ENCODE measurements around the gene TEKT1.
"Not testable (repeated sequence)": the region's sequence is repeated elsewhere in the genome, so short reads cannot be mapped to it uniquely, and the experiment has no call there.

TEKT1 gene

DNA sequence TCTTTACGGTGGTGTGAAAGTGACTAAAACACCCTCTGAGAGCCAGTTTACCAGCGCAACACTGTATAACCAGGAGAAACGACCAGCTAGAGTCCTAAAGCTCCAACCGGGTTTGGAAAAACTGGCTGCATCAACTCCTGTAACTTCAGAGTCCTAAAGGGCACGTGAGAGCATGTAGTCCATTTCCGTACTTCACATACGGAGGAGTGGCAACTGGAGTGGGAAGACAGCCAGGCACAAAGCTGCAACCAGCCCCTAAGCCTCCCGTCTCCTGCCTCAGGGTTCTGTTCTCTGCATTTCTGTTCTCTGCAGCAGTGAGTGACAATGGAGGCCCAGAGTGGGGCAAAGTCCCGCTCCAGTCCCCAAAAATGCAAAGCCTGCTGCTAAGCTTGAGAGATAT lies 19.2 kb downstream of the TEKT1 start:
- no peak for DNase-seq

DNA sequence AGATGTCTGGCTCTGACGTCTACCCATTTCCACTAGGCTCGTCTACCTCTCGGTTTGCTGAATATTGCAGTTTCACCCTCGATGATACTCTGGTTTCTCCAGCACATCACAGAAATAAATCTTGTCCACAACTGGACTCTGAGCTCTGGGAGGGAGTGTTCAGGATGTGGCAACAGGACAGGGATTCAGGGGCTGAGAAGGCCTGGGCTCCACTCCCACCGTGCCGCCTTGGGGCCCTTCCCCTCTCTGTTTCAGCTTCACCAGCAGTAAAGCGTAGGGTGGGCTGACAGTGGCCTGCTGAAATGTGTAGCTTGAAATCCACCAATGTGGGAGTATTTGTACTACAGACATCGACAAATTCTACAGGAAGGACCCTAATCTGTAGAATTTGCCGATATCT lies 20.0 kb downstream of the TEKT1 start:
- DNase-seq, result no peak

DNA sequence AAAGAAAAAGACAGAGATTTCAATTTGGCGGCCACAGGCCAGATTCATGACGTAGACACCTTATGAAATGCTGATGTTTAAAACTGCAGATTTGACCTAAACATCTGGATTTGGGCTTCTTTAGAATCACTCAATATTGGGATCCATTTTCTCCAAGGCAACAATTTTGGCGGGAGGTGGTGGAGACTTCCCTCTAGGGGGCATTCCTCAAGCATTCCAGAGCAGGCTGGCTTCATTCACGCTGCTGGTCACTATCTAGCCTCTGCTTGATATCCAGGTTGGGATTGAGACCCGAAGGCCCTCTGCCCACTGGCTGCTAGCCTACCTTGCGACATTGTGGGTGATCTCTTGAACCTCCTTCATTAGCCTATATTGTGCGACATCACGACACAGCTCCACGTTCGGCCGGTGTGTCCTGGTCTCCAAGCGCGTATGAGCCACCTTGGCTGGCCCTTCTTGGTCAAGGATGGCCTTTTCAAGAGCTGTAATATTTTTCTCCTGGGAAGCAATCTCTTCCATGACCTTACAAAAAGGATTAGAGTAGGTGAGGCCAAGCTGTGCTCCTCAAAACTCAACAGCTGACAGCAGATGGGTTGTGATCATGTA lies 31.0 kb downstream of the TEKT1 start:
- DNase-seq, result peak in 1 of 2 donors; percentile 40

DNA sequence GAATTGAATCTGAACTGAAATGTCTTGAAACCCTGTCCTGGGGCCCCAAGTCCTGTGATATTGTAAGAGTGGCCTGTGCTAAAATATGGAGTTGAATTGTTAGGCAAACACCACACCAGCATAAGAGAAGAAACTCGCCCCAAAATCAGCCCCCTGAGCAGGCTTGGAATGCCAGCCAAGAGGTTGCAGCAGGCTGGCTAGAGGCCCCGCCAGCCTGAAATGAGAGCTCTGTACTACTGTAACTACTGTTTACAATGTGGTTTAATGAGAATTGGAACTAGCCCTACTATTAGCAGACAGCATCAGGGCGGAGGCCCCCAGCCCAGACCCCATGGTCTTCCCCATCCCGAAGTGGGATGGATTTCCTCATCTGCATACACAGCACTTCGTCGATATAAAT lies 31.8 kb downstream of the TEKT1 start:
- no peak for DNase-seq

DNA sequence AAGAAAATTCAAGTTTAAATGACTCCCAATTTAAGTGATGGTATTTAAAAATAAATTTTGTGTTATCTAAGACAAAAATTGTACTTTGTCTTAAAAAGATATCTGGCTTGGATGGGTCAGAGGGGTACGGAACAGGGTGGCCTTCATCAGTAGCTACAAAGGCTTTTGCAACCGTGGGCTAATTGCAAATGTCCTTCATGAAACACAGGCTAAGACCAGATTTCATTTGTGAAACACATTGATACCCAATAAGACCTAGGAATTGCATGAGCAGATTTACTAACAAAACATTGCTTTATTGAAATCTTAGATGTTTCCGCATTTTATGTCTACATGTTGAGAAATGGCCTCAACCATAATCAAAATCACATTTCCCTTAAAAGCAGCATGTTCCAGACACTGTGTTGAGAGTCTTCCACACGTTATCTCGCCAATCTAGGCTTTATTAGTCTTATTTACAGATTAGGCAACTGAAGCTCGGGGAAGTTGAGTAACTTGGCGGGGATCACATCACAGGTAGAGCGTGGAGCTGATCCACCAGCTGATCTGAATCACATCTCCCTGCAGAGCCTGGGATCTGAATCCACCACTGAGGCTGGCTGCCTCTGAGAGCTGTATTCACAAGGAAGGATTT lies 33.7 kb downstream of the TEKT1 start:
- no peak for DNase-seq

DNA sequence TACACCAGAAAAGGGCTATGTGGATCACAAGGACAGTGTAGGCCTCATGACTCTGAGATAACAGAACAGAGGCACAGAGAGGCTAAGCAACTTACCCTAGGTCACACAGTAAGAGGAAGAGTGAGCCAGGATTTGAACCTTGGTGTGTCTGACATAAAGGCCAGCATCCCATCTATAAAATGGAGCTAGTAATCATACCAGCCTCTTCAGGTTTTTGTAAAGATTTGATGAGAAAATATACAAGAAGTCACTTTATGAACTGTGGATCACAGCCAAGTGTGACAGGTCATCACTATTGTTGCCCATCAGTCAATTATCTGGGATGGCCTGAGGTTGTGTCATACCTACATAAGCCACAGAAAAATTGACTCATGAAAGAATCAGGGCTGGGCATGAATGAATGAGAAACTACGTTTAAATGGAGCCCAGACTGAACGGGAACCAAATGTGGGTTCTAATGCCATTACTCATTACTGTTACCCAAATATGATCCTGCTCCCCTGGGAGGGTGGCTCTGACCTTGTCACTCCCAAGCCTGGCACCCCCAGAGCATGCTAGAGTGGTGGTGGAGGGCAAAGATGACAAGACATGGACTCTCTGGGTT lies 34.5 kb downstream of the TEKT1 start:
- DNase-seq, result no peak

DNA sequence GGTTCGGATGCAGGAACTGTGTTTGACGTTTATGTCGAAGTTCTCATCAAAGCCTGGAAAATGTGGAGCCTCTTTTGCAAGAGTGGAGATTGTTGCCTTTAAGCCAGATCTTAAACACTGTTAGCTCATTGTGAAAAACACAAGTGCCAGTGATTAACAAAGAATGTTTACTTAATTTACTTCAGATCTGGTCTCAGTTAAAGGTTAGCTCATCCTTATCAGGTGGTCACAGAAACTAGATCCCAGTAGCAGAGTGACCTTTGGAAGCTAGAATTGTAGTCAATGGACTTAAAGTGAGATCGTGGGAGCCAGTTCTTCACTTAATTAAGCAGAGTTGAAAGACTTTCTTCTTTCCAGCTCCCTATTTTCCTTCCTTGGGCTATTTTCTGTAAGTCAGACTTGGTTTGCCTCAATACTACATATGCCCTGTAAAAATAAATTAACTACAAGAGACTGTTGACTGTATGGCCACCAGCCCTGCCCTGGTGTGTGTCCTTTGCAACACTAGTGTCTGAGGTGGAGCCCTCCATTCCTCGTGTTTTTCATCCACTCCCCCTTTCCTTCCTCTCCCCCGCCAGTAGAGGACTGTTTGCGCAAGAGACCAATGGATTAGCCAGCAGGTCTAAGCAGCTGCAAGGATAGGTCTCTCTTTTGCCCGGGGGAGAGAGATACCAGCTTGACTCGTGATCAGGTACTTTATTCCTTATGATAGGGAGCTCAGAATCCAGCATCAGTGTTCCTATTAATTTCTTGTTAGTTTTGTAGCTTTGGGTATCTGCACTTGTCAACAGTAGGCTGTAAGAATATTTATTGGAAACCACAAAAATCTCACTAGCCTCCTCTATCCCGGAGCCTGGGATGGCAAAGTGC lies 35.3 kb downstream of the TEKT1 start:
- DNase-seq, result no peak

DNA sequence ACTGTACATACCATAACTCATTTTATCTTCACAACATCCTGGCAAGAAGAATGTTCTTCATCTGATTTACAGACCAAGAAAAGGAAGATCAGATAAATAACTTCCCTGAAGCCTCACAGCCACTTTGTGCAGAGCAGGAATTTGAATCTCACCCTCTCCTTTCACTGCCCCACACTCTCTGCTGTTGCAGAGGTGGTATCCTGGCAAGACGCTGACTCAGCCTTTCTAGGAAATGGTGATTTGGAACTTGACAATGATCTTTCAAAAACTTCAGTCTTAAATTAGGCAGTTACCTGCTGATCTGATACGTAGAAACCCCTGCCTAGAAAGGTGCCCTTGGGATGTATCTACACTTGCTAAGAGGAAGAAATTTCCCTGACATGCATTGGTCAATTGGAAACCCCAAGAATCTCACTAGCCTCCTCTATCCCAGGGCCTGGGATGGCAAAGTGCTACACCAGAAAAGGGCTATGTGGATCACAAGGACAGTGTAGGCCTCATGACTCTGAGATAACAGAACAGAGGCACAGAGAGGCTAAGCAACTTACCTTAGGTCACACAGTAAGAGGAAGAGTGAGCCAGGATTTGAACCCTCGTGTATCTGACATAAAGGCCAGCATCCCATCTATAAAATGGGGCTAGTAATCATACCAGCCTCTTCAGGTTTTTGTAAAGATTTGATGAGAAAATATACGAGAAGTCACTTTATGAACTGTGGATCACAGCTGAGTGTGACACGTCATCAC lies 37.6 kb downstream of the TEKT1 start:
- no peak for DNase-seq

DNA sequence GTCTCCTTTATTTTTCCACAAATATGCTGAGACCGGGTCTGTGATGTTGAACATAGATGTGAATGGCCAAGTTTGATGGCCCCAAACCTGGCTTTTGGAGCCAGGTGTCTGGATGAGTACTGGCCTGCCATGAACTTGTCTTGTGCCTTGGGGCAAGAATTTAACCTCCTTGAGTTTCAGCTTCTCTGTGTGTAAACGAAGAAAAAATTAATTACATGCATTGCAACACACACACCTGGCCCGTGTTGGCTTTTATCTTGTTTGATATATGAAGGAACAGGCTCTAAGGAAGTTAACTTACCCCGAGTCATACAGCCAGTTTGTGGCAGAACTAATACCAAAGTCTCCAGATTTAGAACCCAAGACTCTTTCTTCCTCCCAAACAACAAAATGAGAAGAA lies 42.4 kb downstream of the TEKT1 start:
- DNase-seq, result no peak

DNA sequence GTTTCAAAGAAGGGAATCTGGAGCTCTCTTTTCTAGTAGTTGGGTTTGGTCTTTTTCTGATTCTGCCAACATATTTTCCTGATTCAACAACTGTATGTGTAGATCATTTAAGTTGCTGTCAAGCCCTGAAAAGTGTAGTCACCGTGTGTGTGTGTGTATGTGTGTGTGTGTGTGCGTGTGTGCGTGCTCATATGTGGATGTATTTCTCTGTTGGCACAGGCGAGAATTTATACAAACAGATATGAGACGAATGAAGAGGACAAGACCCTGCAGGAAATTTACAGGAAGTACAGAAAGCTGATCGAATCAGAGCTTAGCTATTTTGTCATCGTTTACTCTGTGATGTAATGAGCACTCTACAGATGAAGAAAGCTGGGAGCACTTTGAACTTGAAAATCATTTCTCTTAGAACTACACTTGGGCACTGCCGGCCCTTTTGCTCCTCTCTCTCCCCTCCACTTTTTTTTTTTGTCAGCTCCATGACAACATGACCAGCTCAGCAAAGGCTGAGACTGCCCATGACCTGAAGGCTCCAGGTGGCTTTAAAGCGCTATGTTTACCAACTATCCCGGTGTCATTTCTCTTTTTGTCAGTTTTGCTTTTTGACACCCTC lies 44.3 kb downstream of the TEKT1 start:
- no peak for DNase-seq

DNA sequence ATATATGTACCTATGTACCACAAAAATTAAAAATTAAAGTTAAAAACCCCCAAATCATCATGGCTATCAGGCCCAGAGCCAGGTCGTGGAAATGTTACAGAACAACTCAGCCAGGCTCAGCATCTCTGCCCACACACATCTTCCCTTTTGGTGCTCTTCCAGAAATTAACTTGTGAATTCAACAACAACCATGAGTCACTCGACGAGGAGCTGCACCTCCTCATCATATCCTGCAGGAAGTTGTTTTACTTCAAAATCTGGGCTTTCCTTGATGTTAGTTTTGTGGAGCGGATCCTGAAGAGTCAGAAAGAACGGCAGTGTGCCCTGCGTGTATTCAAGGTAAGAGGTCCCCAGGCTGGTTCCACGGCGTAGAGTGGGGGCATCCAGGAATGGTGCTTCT lies 44.9 kb downstream of the TEKT1 start:
- no peak for DNase-seq

DNA sequence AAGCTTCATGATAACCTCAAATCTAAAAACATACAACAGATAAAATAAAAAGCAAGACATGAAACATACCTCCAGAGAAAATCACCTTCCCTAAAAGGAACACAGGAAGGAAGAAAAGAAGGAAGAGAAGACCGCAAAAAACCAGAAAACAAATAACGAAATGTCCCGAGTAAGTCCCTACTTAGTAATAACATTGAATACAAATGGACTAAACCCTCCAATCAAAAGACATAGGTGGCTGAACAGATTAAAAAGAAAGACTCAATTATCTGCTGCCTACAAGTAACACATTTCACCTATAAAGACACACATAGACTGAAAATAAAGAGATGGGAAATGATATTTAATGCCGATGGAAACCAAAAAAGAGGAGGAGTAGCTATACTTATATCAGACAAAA lies 49.3 kb downstream of the TEKT1 start:
- DNase-seq, result no peak

DNA sequence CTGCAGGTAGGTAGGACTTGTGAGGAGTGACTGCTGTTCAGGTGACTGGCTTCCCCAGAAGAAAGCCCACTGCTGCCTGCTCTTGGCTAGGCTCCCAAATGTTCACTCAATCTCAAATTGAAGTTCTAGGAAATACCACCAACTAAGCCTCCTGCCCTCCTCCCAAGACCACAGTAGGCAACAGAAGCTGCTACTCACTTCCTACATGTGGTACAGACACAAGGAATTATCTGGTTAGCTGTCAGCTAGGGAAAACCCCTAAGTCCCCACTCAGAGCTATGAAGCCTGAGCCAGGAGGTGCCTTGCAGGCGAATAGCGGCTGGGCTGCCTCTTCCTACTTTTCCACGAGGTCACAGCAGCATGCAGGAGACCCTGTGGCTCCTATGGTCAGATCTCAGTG lies 50.6 kb downstream of the TEKT1 start:
- no peak for DNase-seq

DNA sequence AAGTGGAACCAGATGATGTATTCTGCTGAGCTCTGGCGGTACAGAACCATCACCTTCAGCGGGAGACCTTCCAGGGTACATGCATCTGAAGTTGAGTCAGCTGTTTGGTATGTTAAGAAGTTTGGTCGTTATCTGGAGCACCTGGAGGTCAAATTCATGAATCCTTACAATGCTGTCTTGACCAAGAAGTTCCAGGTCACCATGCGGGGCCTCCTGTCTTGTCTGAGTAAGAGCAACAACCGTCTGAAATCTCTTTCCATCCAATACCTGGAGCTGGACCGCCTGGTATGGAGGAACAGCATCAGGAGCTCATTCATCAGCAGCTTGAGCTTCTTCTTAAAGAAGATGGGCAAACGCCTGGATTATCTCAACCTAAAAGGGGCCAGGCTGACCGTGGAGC lies 51.5 kb downstream of the TEKT1 start:
- no peak for DNase-seq

DNA sequence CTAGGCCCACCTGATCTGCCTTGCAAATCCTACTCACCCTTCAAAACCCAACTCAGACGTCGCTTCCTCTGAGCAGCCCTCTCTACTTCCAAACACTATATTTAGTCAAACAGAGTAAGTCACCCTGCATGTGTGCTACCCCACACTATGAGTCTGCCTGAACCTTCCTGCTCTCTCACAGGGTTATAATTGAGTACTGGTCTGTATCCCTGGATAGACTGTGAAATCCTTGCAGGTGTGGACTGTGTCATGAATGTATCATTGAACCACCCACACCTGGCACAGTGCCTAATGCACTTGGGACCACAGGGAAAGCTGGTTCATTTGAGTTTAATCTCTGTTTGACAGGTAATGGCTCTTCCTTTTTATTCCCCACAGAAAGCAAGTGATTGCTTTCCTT lies 52.1 kb downstream of the TEKT1 start:
- no peak for DNase-seq

DNA sequence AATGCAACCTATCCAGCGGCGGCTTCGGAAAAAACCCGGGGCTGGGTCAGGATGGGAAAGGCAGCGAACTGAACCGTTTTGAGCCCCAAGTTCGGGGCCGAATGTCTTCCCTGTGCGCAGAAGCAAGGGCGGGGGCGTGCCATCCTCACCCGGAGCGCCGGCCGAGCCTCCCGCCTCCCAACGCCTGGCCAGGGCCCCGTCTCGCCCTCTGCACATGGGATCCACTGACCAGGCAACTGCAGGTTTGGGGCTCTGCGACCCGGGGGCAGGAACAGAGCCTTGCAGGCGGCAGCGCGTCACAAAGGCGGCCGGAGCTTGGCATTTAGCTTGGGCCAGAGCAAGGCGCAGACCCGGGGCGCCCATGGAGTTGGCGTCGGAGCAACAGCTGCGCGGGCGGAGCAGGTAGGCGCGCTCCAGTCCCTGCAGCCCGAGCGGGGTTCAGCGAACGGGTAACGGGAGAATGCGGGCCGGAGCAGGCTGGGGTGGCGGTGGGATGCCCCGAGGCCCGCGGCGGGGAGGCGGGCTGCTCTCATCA lies 55.6 kb downstream of the TEKT1 start, which contains the start of gene FBXO39:
Gene FBXO39, plus strand, starts transcription at position 345 of the 535 bp plus-strand sequence. CDS start 3,654 bp downstream, outside the sequence.
- no peak for DNase-seq

DNA sequence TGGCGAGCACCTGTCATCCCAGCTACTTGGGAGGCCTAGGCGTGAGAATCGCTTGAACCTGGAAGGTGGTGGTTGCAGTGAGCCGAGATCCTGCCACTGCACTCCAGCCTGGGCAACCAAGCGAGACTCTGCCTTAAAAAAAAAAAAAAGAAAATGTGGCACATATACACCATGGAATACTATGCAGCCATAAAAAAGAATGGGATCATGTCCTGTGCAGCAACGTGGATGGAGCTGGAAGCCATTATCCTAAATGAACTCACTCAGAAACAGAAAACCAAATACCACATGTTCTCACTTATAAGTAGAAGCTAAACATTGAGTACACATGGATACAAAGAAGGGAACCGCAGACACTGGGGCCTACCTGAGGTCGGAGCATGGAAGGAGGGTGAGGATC lies 56.6 kb downstream of the TEKT1 start:
- DNase-seq, result not testable (repeated sequence)

DNA sequence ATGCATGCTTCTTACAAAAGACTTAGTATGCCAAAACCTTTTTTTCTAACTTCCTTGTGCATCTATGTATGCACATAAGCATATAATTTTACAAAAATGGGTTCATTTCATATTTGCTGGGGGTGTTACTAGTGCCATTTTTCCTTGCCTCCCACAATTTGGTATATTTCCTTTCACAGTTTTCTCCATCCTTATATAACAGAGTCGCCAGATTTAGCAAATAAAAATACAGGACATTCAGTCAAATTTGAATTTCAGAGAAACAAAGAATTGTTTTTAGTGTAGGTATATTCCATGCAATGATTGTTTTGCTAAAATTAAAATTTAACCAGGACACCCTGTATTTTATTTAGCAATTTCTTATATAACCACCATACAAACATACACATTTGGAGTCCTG lies 59.5 kb downstream of the TEKT1 start:
- no peak for DNase-seq

DNA sequence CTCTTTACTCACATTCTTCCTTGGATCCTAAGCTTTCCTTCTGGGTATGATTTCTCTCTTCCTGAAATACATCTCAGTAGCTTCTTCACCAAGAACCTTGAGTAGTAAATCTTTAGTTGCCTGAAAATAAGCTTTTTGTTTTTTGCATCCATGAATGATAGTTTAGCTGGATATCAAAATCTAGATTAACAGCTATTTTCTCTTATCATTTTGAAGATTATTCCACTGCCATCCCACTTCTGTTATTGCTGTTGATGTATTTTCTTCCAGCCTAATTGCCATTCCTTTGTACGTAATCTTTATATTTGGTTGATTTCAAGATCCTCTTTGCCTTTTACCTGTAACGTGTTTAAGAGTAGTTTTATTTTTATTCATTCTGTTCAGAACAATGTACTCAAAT lies 63.1 kb downstream of the TEKT1 start:
- no peak for DNase-seq

DNA sequence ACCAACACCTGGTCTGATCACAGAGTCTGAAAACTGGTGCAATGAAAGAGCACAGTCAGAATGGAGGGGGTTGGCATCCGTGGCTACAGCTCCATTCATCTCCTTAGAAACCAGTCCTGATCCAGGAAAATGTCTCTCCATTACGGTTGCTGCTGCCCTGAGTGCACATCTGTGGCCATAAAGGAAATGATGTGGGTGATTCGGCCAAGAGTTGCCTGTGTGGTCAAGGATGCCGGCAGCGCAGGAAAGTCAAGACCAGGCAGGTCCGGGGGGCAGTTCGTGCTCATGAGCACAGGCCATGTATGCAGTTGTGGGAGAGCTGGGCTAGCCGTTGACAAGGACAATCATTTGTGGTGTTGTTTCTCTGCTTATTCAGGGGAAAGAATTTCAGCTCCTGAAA lies 69.8 kb downstream of the TEKT1 start:
- DNase-seq, result no peak

DNA sequence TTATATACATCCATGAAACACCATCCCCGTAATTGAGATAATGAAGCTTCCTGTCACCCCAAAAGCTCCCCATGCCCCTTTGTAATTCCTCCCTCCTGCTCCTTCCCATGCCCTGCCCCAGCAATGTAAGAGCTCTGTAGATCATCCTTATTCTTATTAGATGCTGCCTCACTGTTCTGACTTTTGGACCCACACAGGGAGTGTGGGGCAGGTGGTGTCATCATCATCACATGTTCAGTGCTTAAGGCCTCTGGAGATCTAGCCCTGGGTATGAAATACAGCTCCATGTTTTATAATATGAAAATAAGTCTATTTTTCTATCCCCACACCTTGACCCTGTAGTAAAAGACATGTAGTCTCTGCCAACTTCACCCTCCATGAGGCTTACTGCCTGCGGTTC lies 73.8 kb downstream of the TEKT1 start:
- no peak for DNase-seq

DNA sequence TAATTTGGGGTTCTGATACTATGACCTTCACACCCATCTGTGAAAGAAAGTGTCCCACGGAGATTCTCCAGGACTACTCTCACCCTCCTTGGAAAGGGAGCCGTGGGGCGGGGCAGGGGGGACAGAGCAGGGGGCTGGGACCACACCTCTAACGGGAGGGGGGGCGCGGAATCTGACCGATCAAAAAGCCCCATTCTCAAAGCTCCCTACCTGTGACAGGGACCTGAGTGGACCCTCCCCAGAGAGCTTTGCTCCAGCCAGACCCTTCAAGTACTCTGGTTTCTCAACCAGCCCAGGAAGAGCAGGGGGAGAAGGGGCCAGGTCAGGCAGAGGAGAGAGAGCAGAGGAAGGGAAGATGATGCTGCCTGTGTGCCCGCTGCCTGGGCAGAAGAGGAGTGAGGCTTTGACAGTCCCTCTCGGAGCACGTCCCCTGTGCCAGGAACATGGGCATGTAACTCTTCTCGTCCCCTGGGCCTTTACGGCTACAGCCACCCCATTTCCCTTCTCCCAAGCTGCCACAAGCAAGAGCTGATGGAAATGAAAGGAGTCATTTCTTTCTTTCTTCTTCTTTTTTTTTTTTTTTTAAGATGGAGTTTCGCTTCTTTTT lies 75.0 kb downstream of the TEKT1 start:
- DNase-seq, result no peak
